LoVo (cell line): ENCODE data around the gene ARTN.
A peak's percentile ranks its signal among the peaks of the same experiment; 100 is the strongest.

Experiments used
- DNase-seq: peaks from one replicate; pipeline ENCODE4 v3.0.0-alpha.2; 2016; ENCODE audit warnings: low spot score

Gene ARTN

GRCh38 chr1:43947874-43948437, 14.4 kb downstream of the ARTN start:
- no peak for DNase-seq

GRCh38 chr1:43949678-43950077, 16.1 kb downstream of the ARTN start:
- DNase-seq: no peak

GRCh38 chr1:43951021-43951985, 17.7 kb downstream of the ARTN start:
- no peak for DNase-seq

GRCh38 chr1:43952731-43953346, 19.2 kb downstream of the ARTN start:
- no peak for DNase-seq

- no peak for DNase-seq
These were observed 19.8 kb downstream of the ARTN start for GRCh38 chr1:43953361-43953760.

- DNase-seq: no peak
These were observed 20.4 kb downstream of the ARTN start for GRCh38 chr1:43954036-43954435.

GRCh38 chr1:43956234-43956633, 22.6 kb downstream of the ARTN start:
- no peak for DNase-seq

- no peak for DNase-seq
These were observed 23.9 kb downstream of the ARTN start for GRCh38 chr1:43957407-43958040.

GRCh38 chr1:43958351-43959255, 25.0 kb downstream of the ARTN start:
- DNase-seq: no peak

- no peak for DNase-seq
These were observed 27.2 kb downstream of the ARTN start for GRCh38 chr1:43960798-43961197.

- DNase-seq: no peak
These were observed 28.1 kb downstream of the ARTN start for GRCh38 chr1:43961692-43962091.

GRCh38 chr1:43962324-43962723, 28.7 kb downstream of the ARTN start:
- DNase-seq: no peak

GRCh38 chr1:43963006-43963405, 29.4 kb downstream of the ARTN start:
- no peak for DNase-seq

- DNase-seq: no peak
These were observed 30.3 kb downstream of the ARTN start for GRCh38 chr1:43963890-43964289.

GRCh38 chr1:43965316-43965715, 31.7 kb downstream of the ARTN start:
- no peak for DNase-seq

- no peak for DNase-seq
These were observed 34.8 kb downstream of the ARTN start for GRCh38 chr1:43968348-43968948.

GRCh38 chr1:43969416-43969745, 35.8 kb downstream of the ARTN start:
- no peak for DNase-seq

GRCh38 chr1:43969746-43970466, 36.3 kb downstream of the ARTN start, which contains the start of gene DPH2:
TSS of gene DPH2 (plus strand) at chr1:43970010. CDS start at chr1:43970176, 166 bp downstream.
- peak; percentile 97 for DNase-seq

GRCh38 chr1:43970502-43970901, 36.9 kb downstream of the ARTN start:
- no peak for DNase-seq

- no peak for DNase-seq
These were observed 37.3 kb downstream of the ARTN start for GRCh38 chr1:43970911-43971310.
